ENCODE measurements around the gene SUFU.

The SUFU gene

GRCh38 chr10:102461187-102462054 is 42.4 kb upstream of the SUFU start:
- H3K9ac ChIP-seq (ENCODE audit: low read length): peak overlapping the region; percentile 68
- peaks cover 7% of the 10 kb centered on the region for H3F3A ChIP-seq (ENCODE audit: insufficient read depth)
- H3K9me3 ChIP-seq (ENCODE audit: insufficient read depth, low read length): no peaks in the 10 kb centered on the region
- H3K27me3 ChIP-seq (ENCODE audit: low read length): no peaks in the 10 kb centered on the region
- H3K4me3 ChIP-seq (ENCODE audit: insufficient read depth, low read length, poor library complexity, severe bottlenecking): peak overlapping the region; percentile 70
- no peaks in the 10 kb centered on the region for H3K36me3 ChIP-seq (ENCODE audit: low read length)
- TF ChIP-seq EZH2phosphoT487 (conservative IDR thresholded peaks at IDR 0.05; ENCODE audit: low read length) (no peak), CTCF (IDR thresholded peaks at IDR 0.05; ENCODE audit: insufficient read depth, low read length, poor library complexity, severe bottlenecking) (no peak)
- H3K79me2 ChIP-seq (ENCODE audit: insufficient read depth, low read length): peaks cover 20% of the 10 kb centered on the region
- peak overlapping the region; percentile 37 for H3K27ac ChIP-seq (ENCODE audit: low read depth, low read length)
- H3K4me2 ChIP-seq (ENCODE audit: low read depth, low read length, poor library complexity, severe bottlenecking): peak overlapping the region; percentile 68
- H3K9me2 ChIP-seq (replicated peaks; ENCODE audit: insufficient read depth, low read length): no peaks in the 10 kb centered on the region
- peak overlapping the region; percentile 86 for H2AFZ ChIP-seq (ENCODE audit: low read depth, low read length, severe bottlenecking)
- H4K20me1 ChIP-seq (ENCODE audit: low read depth, low read length): no peaks in the 10 kb centered on the region

GRCh38 chr10:102462512-102463054 is 41.2 kb upstream of the SUFU start:
- H4K20me1 ChIP-seq (ENCODE audit: low read depth, low read length): no peaks in the 10 kb centered on the region
- no peak overlapping the region for H2AFZ ChIP-seq (ENCODE audit: low read depth, low read length, severe bottlenecking)
- H3K27me3 ChIP-seq (ENCODE audit: low read length): no peaks in the 10 kb centered on the region
- H3F3A ChIP-seq (ENCODE audit: insufficient read depth): peaks cover 7% of the 10 kb centered on the region
- no peaks in the 10 kb centered on the region for H3K9me3 ChIP-seq (ENCODE audit: insufficient read depth, low read length)
- H3K27ac ChIP-seq (ENCODE audit: low read depth, low read length): peak overlapping the region; percentile 37; the same call in 1 of the 2 replicates
- peaks cover 20% of the 10 kb centered on the region for H3K79me2 ChIP-seq (ENCODE audit: insufficient read depth, low read length)
- peak overlapping the region; percentile 68 for H3K4me2 ChIP-seq (ENCODE audit: low read depth, low read length, poor library complexity, severe bottlenecking)
- H3K36me3 ChIP-seq (ENCODE audit: low read length): no peaks in the 10 kb centered on the region
- H3K9me2 ChIP-seq (replicated peaks; ENCODE audit: insufficient read depth, low read length): no peaks in the 10 kb centered on the region
- H3K4me3 ChIP-seq (ENCODE audit: insufficient read depth, low read length, poor library complexity, severe bottlenecking): peak overlapping the region; percentile 70
- no peak for TF ChIP-seq EZH2phosphoT487 (conservative IDR thresholded peaks at IDR 0.05; ENCODE audit: low read length)
- no peak for TF ChIP-seq CTCF (IDR thresholded peaks at IDR 0.05; ENCODE audit: insufficient read depth, low read length, poor library complexity, severe bottlenecking)
- peak overlapping the region; percentile 68 for H3K9ac ChIP-seq (ENCODE audit: low read length)

- H3K4me2 ChIP-seq (ENCODE audit: low read depth, low read length, poor library complexity, severe bottlenecking): no peak overlapping the region
- peaks cover 20% of the 10 kb centered on the region for H3K79me2 ChIP-seq (ENCODE audit: insufficient read depth, low read length)
- no peak overlapping the region for H3K9ac ChIP-seq (ENCODE audit: low read length)
Observed at GRCh38 chr10:102463983-102464382, 39.8 kb upstream of the SUFU start.

More at GRCh38 chr10:102463983-102464382, 39.8 kb upstream of the SUFU start:
- H3F3A ChIP-seq (ENCODE audit: insufficient read depth): peaks cover 3% of the 10 kb centered on the region; the same call in 1 of the 2 replicates
- no peaks in the 10 kb centered on the region for H3K9me3 ChIP-seq (ENCODE audit: insufficient read depth, low read length)
- H2AFZ ChIP-seq (ENCODE audit: low read depth, low read length, severe bottlenecking): no peak overlapping the region
- no peaks in the 10 kb centered on the region for H3K9me2 ChIP-seq (replicated peaks; ENCODE audit: insufficient read depth, low read length)
- TF ChIP-seq EZH2phosphoT487 (conservative IDR thresholded peaks at IDR 0.05; ENCODE audit: low read length) (no peak), CTCF (IDR thresholded peaks at IDR 0.05; ENCODE audit: insufficient read depth, low read length, poor library complexity, severe bottlenecking) (no peak)
- H4K20me1 ChIP-seq (ENCODE audit: low read depth, low read length): no peaks in the 10 kb centered on the region
- no peaks in the 10 kb centered on the region for H3K36me3 ChIP-seq (ENCODE audit: low read length)
- no peak overlapping the region for H3K4me3 ChIP-seq (ENCODE audit: insufficient read depth, low read length, poor library complexity, severe bottlenecking)
- H3K27me3 ChIP-seq (ENCODE audit: low read length): no peaks in the 10 kb centered on the region
- H3K27ac ChIP-seq (ENCODE audit: low read depth, low read length): no peak overlapping the region

Data from SU-DHL-6 (cell line).